B cell (primary cell): Measurements from ENCODE around the gene MAP3K9. TPM values are rescaled to one million over a fixed set of nuclear protein-coding genes. Genes with fewer than 3 reads are reported as not detected.
"Not testable (repeated sequence)": the region's sequence is repeated elsewhere in the genome, so short reads cannot be mapped to it uniquely, and the experiment has no call there.

Experiments
- ATAC-seq: fragments of 200-7000 bp; cut with Tn5 transposase; one replicate; pipeline ENCODE4 v1.10.0; 2021; ENCODE audit warnings: low read depth, mild to moderate bottlenecking, moderate number of reproducible peaks, moderate library complexity
- CTCF ChIA-PET: fragments of 350-600 bp; sonication (Branson Sonifier 250); formaldehyde crosslinking; loops from one replicate; lab custom pipeline; 2021; ENCODE audit warnings: antibody characterized with exemption, inconsistent platforms; lab: Charles Lee
- POLR2A ChIA-PET: fragments of 350-600 bp; sonication (Branson Sonifier 250); formaldehyde crosslinking; loops from one replicate; lab custom pipeline; 2021; ENCODE audit warnings: antibody characterized with exemption; lab: Charles Lee
- DNase-seq: peaks from one replicate; pipeline ENCODE4 v3.0.0; 2013
- H2AFZ ChIP-seq: 2 replicates; pipeline ENCODE4 v1.6.1; 2012; ENCODE audit warnings: mild to moderate bottlenecking, low read depth, low read length; ENCODE audit not compliant: insufficient read depth, poor library complexity, severe bottlenecking
- H3K27ac ChIP-seq, 2 donors: 1 replicate in 1 of 2; 2 replicates in 1 of 2; pipeline ENCODE4 v1.5.1; 2012 to 2013; ENCODE audit warnings: low read length in 2 of 2, mild to moderate bottlenecking in 2 of 2, moderate library complexity in 1 of 2
- H3K27me3 ChIP-seq, 4 experiments: fragments of 200-600 bp in 1 of 4; sonication (generic) in 1 of 4; replicated peaks in 1 of 4; 1 replicate in 2 of 4; 2 replicates in 2 of 4; pipeline versions ENCODE4 v1.6.1 to v1.7.0; 2013 to 2016; ENCODE audit warnings: low read length in 3 of 4, mild to moderate bottlenecking in 2 of 4, mixed read lengths in 1 of 4, moderate library complexity in 1 of 4; ENCODE audit not compliant: insufficient read depth in 4 of 4, control insufficient read depth in 3 of 4; ENCODE audit errors: control extremely low read depth in 1 of 4
- H3K36me3 ChIP-seq, 2 experiments: replicated peaks in 1 of 2; 1 replicate in 1 of 2; 2 replicates in 1 of 2; pipeline versions ENCODE4 v1.6.1 to v1.7.1; 2013; ENCODE audit warnings: low read length in 1 of 2; ENCODE audit not compliant: insufficient read depth in 2 of 2, control insufficient read depth in 1 of 2; ENCODE audit errors: control extremely low read depth in 1 of 2, extremely low read depth in 1 of 2
- H3K4me1 ChIP-seq, 2 donors: fragments of 200-600 bp in 1 of 2; sonication (generic) in 1 of 2; 1 replicate in 1 of 2; 2 replicates in 1 of 2; pipeline versions ENCODE4 v1.5.1 to v1.6.1; 2013 to 2017; ENCODE audit warnings: low read length in 2 of 2; ENCODE audit not compliant: control insufficient read depth in 2 of 2, insufficient read depth in 2 of 2
- H3K4me2 ChIP-seq: replicated peaks from 2 replicates; pipeline ENCODE3; 2012; ENCODE audit warnings: mild to moderate bottlenecking, low read depth, low read length; ENCODE audit not compliant: poor library complexity, severe bottlenecking
- H3K4me3 ChIP-seq, 5 experiments: fragments of 200-600 bp in 1 of 5; sonication (generic) in 1 of 5; 1 replicate in 3 of 5; 2 replicates in 2 of 5; pipeline versions ENCODE4 v1.5.1 to v1.7.0; 2011 to 2016; ENCODE audit warnings: low read length in 4 of 5, mild to moderate bottlenecking in 4 of 5, low read depth in 2 of 5, control low read depth in 1 of 5, moderate library complexity in 1 of 5; ENCODE audit not compliant: insufficient read depth in 1 of 5; ENCODE audit errors: control extremely low read depth in 1 of 5, extremely low read depth in 1 of 5
- H3K79me2 ChIP-seq: fragments of 200-600 bp; sonication (generic); one replicate; pipeline ENCODE4 v1.6.0; 2016; ENCODE audit warnings: low read length; ENCODE audit not compliant: control insufficient read depth, insufficient read depth
- H3K9ac ChIP-seq: fragments of 200-600 bp; sonication (generic); 2 replicates; pipeline ENCODE4 v1.6.1; 2017; ENCODE audit warnings: mild to moderate bottlenecking, low read length, moderate library complexity
- H3K9me3 ChIP-seq, 3 donors: one replicate each; pipeline versions ENCODE4 v1.6.1 to v1.7.1; 2013; ENCODE audit warnings: low read length in 2 of 3; ENCODE audit not compliant: control insufficient read depth in 2 of 3, insufficient read depth in 1 of 3; ENCODE audit errors: control extremely low read depth in 1 of 3
- H4K20me1 ChIP-seq: 2 replicates; pipeline ENCODE4 v1.6.0; 2012; ENCODE audit warnings: mild to moderate bottlenecking, low read length; ENCODE audit not compliant: insufficient read depth, control insufficient read depth, poor library complexity, severe bottlenecking
- H3K27ac Mint-ChIP-seq: one replicate; pipeline ENCODE4 v1.8.0; 2021; ENCODE audit warnings: mixed read lengths
- H3K27me3 Mint-ChIP-seq: one replicate; pipeline ENCODE4 v1.8.0; 2021; ENCODE audit warnings: mixed read lengths
- H3K4me1 Mint-ChIP-seq: one replicate; pipeline ENCODE4 v1.8.0; 2021; ENCODE audit warnings: mixed read lengths
- H3K4me3 Mint-ChIP-seq: one replicate; pipeline ENCODE4 v1.8.0; 2021; ENCODE audit warnings: mixed read lengths
- H3K9me3 Mint-ChIP-seq: one replicate; pipeline ENCODE4 v1.8.0; 2022; ENCODE audit warnings: mixed read lengths; ENCODE audit not compliant: insufficient read depth
- EZH2 ChIP-seq: IDR thresholded peaks from 2 replicates; pipeline ENCODE4 v1.6.1; 2012; ENCODE audit warnings: borderline replicate concordance, low read depth, mild to moderate bottlenecking, moderate library complexity, low read length; ENCODE audit not compliant: insufficient read depth, poor library complexity, severe bottlenecking
- WGBS: methylation state at CpG from one replicate; pipeline ENCODE4 v1.1.5; 2013; ENCODE audit warnings: missing lambda C conversion rate; ENCODE audit not compliant: insufficient coverage; 5-methylcytosine and 5-hydroxymethylcytosine counted together
- intact Hi-C: fragments of 100-400 bp; cut with micrococcal nuclease; formaldehyde crosslinking; loops from one replicate; pipeline ENCODE4 v1.10.0; 2022
- polyA plus RNA-seq: library from polyadenylated mRNA; depleted of rRNA; stranded (reverse); fragments of >200 nt; gene quantifications from 2 replicates; pipeline ENCODE4 v1.2.3, GENCODE V29; 2012
- total RNA-seq, 2 donors: library from RNA; stranded (reverse); fragments of 120-200 nt in 1 of 2; gene quantifications; 1 replicate in 1 of 2; 2 replicates in 1 of 2; pipeline versions ENCODE4 v1.2.3 to v1.2.4, GENCODE V29; 2013 to 2022
- TF ChIP-seq, protein P1 (sequence below): fragments of 200-600 bp; IDR thresholded peaks from one replicate; pipeline ENCODE4 v1.8.0; 2022; ENCODE audit warnings: antibody characterized with exemption, mild to moderate bottlenecking

The MAP3K9 gene
- total and polyA plus RNA-seq, 2 donors (not counting 1 experiment from before 2014, with no cell fraction given) = 4.7 to 20.2 TPM

DNA sequence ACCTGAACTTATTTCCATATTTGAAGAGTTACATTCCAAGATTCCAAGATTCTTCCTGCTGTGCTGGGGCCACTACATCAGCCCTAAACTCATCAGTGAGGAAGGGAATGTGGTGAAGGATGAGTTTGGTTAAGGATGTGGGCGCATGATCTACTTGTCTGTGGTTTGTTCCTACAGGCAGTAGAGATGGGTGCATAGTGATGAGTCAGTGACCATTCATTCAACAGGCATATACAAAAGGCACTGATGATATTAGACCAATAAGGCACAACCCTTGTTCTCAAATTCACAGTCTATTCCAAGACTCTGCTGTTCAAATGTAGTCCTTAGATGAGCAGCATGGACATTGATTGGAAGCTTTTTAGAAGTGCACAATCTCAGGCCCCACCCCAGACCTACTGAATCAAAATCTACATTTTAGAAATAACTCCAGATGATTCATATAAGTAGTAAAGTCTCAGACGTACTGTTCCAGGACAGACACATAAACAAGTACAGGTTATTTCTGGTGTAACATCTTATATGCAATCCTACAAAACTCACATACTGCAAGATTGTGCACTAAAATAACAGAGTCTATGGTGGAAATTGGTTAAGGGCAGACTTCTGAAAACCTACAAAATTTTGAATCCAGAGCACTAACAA lies 47.7 kb upstream of the MAP3K9 start:
- Mint-ChIP-seq H3K4me1 (no peaks in the 10 kb centered on the region), H3K27ac (no peak overlapping the region), H3K9me3 (no peaks in the 10 kb centered on the region), H3K27me3 (peaks cover 3% of the 10 kb centered on the region), H3K4me3 (no peak overlapping the region)
- DNase-seq (no peak), ATAC-seq (no peak)
- no peak for TF ChIP-seq EZH2
- TF ChIP-seq, protein P1, sequence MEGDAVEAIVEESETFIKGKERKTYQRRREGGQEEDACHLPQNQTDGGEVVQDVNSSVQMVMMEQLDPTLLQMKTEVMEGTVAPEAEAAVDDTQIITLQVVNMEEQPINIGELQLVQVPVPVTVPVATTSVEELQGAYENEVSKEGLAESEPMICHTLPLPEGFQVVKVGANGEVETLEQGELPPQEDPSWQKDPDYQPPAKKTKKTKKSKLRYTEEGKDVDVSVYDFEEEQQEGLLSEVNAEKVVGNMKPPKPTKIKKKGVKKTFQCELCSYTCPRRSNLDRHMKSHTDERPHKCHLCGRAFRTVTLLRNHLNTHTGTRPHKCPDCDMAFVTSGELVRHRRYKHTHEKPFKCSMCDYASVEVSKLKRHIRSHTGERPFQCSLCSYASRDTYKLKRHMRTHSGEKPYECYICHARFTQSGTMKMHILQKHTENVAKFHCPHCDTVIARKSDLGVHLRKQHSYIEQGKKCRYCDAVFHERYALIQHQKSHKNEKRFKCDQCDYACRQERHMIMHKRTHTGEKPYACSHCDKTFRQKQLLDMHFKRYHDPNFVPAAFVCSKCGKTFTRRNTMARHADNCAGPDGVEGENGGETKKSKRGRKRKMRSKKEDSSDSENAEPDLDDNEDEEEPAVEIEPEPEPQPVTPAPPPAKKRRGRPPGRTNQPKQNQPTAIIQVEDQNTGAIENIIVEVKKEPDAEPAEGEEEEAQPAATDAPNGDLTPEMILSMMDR = no peak
- intact Hi-C loops = no loop called here
- Histone ChIP-seq H3K36me3 (no peaks in the 10 kb centered on the region), H3K27me3 (no peaks in the 10 kb centered on the region), H3K4me1 (no peaks in the 10 kb centered on the region), H3K4me3 (no peak overlapping the region), H3K9ac (no peak overlapping the region), H3K9me3 (no peaks in the 10 kb centered on the region), H3K4me2 (no peak overlapping the region), H2AFZ (no peak overlapping the region), H3K27ac (no peak overlapping the region), H3K79me2 (no peaks in the 10 kb centered on the region), H4K20me1 (no peaks in the 10 kb centered on the region)
- POLR2A ChIA-PET = no interaction called here
- WGBS = no CpG with 5 or more reads among the region's 2 CpGs
- CTCF ChIA-PET = no interaction called here

- TF ChIP-seq EZH2 = no peak
- TF ChIP-seq, protein P1 = no peak
- WGBS = 100% methylated on average over 2 of the region's 5 CpGs
Observed at GRCh38 chr14:70855486-70855885, 46.2 kb upstream of the MAP3K9 start.

GRCh38 chr14:70853658-70854057 lies 44.3 kb upstream of the MAP3K9 start:
- H3K27me3 Mint-ChIP-seq, H3K36me3 ChIP-seq, intact Hi-C loops, H3K4me3 Mint-ChIP-seq, H3K9me3 Mint-ChIP-seq, H3K27ac Mint-ChIP-seq, H3K9me3 ChIP-seq, H3K4me2 ChIP-seq, H3K9ac ChIP-seq, POLR2A ChIA-PET, ATAC-seq, H2AFZ ChIP-seq, H3K4me3 ChIP-seq, H3K4me1 Mint-ChIP-seq, H3K27ac ChIP-seq, DNase-seq, H3K4me1 ChIP-seq, H3K79me2 ChIP-seq, H3K27me3 ChIP-seq, CTCF ChIA-PET, H4K20me1 ChIP-seq: not testable (repeated sequence)
- WGBS = 100% methylated on average over 2 of the region's 3 CpGs

More at GRCh38 chr14:70855486-70855885, 46.2 kb upstream of the MAP3K9 start:
- no peaks in the 10 kb centered on the region for H3K79me2 ChIP-seq
- H2AFZ ChIP-seq = no peak overlapping the region
- H3K27ac ChIP-seq = no peak overlapping the region
- H3K9ac ChIP-seq = no peak overlapping the region
- H3K4me3 Mint-ChIP-seq = no peak overlapping the region
- no peak overlapping the region for H3K4me3 ChIP-seq
- H3K27me3 ChIP-seq = no peaks in the 10 kb centered on the region
- no peak for DNase-seq
- POLR2A ChIA-PET = no interaction called here
- CTCF ChIA-PET = interaction anchor here (1.1 kb wide), 1 partner anchor 232 kb away, joined by 3 read pairs; no protein-coding TSS in a partner anchor
- H4K20me1 ChIP-seq = no peaks in the 10 kb centered on the region
- no peaks in the 10 kb centered on the region for H3K4me1 ChIP-seq
- no peaks in the 10 kb centered on the region for H3K4me1 Mint-ChIP-seq
- H3K9me3 ChIP-seq = no peaks in the 10 kb centered on the region
- no peak overlapping the region for H3K4me2 ChIP-seq
- no peak for ATAC-seq
- H3K9me3 Mint-ChIP-seq = no peaks in the 10 kb centered on the region
- intact Hi-C loops = no loop called here
- H3K36me3 ChIP-seq = no peaks in the 10 kb centered on the region
- no peak overlapping the region for H3K27ac Mint-ChIP-seq
- H3K27me3 Mint-ChIP-seq = no peaks in the 10 kb centered on the region
